ENCODE measurements around the gene ST6GALNAC3.

ST6GALNAC3 gene

DNA sequence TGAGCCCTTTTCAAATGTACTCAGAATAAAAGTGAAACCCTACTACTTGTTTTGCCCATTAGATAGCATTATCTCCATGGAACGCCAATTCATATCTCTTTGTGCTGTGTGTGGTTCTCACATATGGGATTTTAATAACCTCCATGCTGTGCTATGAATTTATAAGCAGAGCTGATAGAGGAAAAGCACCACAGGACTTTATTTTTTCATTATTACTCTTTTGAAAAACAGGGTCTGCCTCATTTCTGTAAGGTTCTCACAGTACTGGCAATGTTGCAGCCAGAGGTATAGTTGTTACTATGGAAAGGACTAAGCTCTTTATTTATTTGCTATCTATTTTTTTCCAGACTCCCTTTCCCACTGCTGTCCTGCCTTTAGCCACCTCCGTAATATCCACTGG is 313.7 kb downstream of the ST6GALNAC3 start:
- no peaks in the 10 kb centered on the region for H3K9me3 ChIP-seq (ENCODE audit: severe bottlenecking)
- TF ChIP-seq, protein P1, sequence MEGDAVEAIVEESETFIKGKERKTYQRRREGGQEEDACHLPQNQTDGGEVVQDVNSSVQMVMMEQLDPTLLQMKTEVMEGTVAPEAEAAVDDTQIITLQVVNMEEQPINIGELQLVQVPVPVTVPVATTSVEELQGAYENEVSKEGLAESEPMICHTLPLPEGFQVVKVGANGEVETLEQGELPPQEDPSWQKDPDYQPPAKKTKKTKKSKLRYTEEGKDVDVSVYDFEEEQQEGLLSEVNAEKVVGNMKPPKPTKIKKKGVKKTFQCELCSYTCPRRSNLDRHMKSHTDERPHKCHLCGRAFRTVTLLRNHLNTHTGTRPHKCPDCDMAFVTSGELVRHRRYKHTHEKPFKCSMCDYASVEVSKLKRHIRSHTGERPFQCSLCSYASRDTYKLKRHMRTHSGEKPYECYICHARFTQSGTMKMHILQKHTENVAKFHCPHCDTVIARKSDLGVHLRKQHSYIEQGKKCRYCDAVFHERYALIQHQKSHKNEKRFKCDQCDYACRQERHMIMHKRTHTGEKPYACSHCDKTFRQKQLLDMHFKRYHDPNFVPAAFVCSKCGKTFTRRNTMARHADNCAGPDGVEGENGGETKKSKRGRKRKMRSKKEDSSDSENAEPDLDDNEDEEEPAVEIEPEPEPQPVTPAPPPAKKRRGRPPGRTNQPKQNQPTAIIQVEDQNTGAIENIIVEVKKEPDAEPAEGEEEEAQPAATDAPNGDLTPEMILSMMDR (IDR thresholded peaks at IDR 0.05; ENCODE audit: poor library complexity, severe bottlenecking), result no peak

DNA sequence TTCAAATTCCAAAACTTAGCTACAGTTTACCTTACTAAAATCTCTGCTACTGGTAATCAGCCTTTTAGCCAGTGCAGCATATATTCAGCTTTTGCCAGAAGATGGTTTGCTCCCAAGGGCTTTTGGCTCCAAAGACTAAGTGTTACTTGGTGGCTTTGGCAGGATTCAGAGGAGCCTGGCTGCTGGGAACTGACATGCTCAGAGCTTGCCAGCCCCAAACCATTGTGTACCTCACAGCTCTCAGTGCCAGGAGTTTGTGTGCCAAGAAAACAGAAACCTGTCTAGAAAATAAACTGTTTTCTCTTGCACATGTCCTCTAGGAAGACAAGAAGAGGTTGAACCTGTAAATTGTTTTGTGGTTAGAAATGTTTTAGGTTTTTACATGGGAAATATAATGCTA is 315.9 kb downstream of the ST6GALNAC3 start:
- H3K27me3 ChIP-seq (ENCODE audit: insufficient read depth, poor library complexity, severe bottlenecking), result peaks cover 12% of the 10 kb centered on the region
- TF ChIP-seq, protein P1 (IDR thresholded peaks at IDR 0.05; ENCODE audit: poor library complexity, severe bottlenecking), result no peak
- H3K36me3 ChIP-seq (ENCODE audit: low read depth), result no peaks in the 10 kb centered on the region
- no peak overlapping the region for H3K27ac ChIP-seq (ENCODE audit: poor library complexity, severe bottlenecking)
- H3K4me1 ChIP-seq (ENCODE audit: insufficient read depth, poor library complexity, severe bottlenecking), result no peaks in the 10 kb centered on the region
- H3K4me3 ChIP-seq (ENCODE audit: severe bottlenecking), result no peak overlapping the region
- DNase-seq (ENCODE audit: low spot score), result no peak
- no peak for ATAC-seq (ENCODE audit: low read depth)
- H3K9me3 ChIP-seq (ENCODE audit: severe bottlenecking), result no peaks in the 10 kb centered on the region

More for the DNA sequence above, 313.7 kb downstream of the ST6GALNAC3 start:
- Histone ChIP-seq H3K4me1 (ENCODE audit: insufficient read depth, poor library complexity, severe bottlenecking) (no peaks in the 10 kb centered on the region), H3K4me3 (ENCODE audit: severe bottlenecking) (no peak overlapping the region), H3K27ac (ENCODE audit: poor library complexity, severe bottlenecking) (no peak overlapping the region), H3K27me3 (ENCODE audit: insufficient read depth, poor library complexity, severe bottlenecking) (peaks cover 3% of the 10 kb centered on the region), H3K36me3 (ENCODE audit: low read depth) (no peaks in the 10 kb centered on the region)
- DNase-seq (ENCODE audit: low spot score) (no peak), ATAC-seq (ENCODE audit: low read depth) (no peak)

DNA sequence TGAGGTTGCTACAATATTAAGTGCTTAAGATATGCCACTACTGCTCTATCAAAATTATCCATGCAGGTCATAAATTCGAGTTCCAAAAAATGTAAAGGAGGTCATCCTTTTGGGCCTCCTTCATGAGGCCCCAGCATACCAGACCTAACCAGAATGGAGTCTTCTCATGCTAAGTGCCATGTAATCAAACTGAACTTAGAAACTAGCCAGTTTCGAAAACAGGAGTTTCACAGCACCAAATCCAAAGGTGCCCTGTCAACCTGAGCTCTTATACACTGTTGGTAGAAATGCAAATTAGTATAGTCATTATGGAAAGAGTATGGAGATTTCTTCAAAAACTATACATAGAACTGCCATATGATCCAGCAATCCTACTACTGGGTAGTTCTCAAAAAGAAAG is 320.5 kb downstream of the ST6GALNAC3 start:
- H3K4me1 ChIP-seq (ENCODE audit: insufficient read depth, poor library complexity, severe bottlenecking), result no peaks in the 10 kb centered on the region
- TF ChIP-seq, protein P1 (IDR thresholded peaks at IDR 0.05; ENCODE audit: poor library complexity, severe bottlenecking), result no peak
- H3K36me3 ChIP-seq (ENCODE audit: low read depth), result no peaks in the 10 kb centered on the region
- H3K9me3 ChIP-seq (ENCODE audit: severe bottlenecking), result no peaks in the 10 kb centered on the region
- H3K4me3 ChIP-seq (ENCODE audit: severe bottlenecking), result no peak overlapping the region
- ATAC-seq (ENCODE audit: low read depth) (no peak), DNase-seq (ENCODE audit: low spot score) (no peak)
- peaks cover 11% of the 10 kb centered on the region for H3K27me3 ChIP-seq (ENCODE audit: insufficient read depth, poor library complexity, severe bottlenecking)
- H3K27ac ChIP-seq (ENCODE audit: poor library complexity, severe bottlenecking), result no peak overlapping the region

DNA sequence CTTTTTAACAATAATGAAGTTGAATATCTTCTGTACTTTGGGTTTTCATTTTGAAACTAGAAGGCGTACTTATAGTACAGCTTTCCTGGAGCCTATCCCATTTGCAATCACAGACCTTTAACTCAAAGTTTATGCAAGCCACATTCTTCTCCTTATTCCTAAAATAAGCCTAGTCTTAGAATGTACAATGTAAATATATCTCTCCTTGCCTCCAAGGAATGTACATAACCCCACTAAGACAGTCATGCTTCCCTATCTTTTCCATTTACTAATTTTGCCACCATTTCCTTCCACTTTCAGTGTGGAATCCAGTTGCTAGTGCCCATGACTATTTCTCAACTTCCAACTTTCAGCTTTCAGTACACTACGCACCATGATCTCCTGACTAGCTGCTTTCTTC is 327.6 kb downstream of the ST6GALNAC3 start:
- Histone ChIP-seq H3K27ac (ENCODE audit: poor library complexity, severe bottlenecking) (no peak overlapping the region), H3K36me3 (ENCODE audit: low read depth) (no peaks in the 10 kb centered on the region), H3K27me3 (ENCODE audit: insufficient read depth, poor library complexity, severe bottlenecking) (peaks cover 5% of the 10 kb centered on the region), H3K4me1 (ENCODE audit: insufficient read depth, poor library complexity, severe bottlenecking) (no peaks in the 10 kb centered on the region), H3K4me3 (ENCODE audit: severe bottlenecking) (no peak overlapping the region), H3K9me3 (ENCODE audit: severe bottlenecking) (no peaks in the 10 kb centered on the region)
- no peak for DNase-seq (ENCODE audit: low spot score)
- TF ChIP-seq, protein P1 (IDR thresholded peaks at IDR 0.05; ENCODE audit: poor library complexity, severe bottlenecking), result no peak
- ATAC-seq (ENCODE audit: low read depth), result no peak

DNA sequence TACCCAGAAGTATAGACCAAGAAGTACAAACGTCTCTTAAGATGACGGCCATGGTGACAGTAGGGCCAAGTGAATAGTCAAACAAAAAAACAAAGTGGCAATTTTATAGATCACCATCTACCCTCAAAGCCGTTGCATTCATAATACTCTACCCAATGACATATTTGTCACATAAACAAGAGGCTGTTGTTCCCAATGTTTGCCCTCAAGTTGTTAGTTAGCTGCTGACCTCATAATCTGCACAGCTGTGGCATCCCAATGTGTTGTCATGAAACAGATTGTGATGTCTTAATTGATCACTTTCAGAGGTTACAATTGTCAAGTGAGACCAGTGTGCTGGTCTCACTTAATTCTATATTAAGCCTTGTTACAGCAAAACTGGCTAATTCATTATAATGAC is 333.8 kb downstream of the ST6GALNAC3 start:
- Histone ChIP-seq H3K4me1 (ENCODE audit: insufficient read depth, poor library complexity, severe bottlenecking) (no peaks in the 10 kb centered on the region), H3K4me3 (ENCODE audit: severe bottlenecking) (no peak overlapping the region), H3K9me3 (ENCODE audit: severe bottlenecking) (no peaks in the 10 kb centered on the region), H3K36me3 (ENCODE audit: low read depth) (no peaks in the 10 kb centered on the region), H3K27me3 (ENCODE audit: insufficient read depth, poor library complexity, severe bottlenecking) (peaks cover 11% of the 10 kb centered on the region), H3K27ac (ENCODE audit: poor library complexity, severe bottlenecking) (no peak overlapping the region)
- DNase-seq (ENCODE audit: low spot score) (no peak), ATAC-seq (ENCODE audit: low read depth) (no peak)
- TF ChIP-seq, protein P1 (IDR thresholded peaks at IDR 0.05; ENCODE audit: poor library complexity, severe bottlenecking), result no peak
